Spinal cord (tissue), 10 donors: ENCODE results near the gene ZFAND6. TPM values are rescaled to one million over a fixed set of nuclear protein-coding genes. Genes with fewer than 3 reads are reported as not detected.
A peak's percentile ranks its signal among the peaks of the same experiment; 100 is the strongest.

Experiments
- DNase-seq, 6 donors: peaks; one replicate each; pipeline versions ENCODE4 v3.0.0 to v3.0.0-alpha.2; 2013 to 2015; ENCODE audit warnings: low spot score in 6 of 6, low read depth in 4 of 6
- H3K27ac ChIP-seq: one replicate; pipeline ENCODE4 v1.5.1; 2013; ENCODE audit warnings: low read depth, low read length, control low read depth
- H3K27me3 ChIP-seq: one replicate; pipeline ENCODE4 v1.6.1; 2013; ENCODE audit warnings: low read length; ENCODE audit not compliant: control insufficient read depth, insufficient read depth
- H3K36me3 ChIP-seq: one replicate; pipeline ENCODE4 v1.6.1; 2013; ENCODE audit warnings: low read length; ENCODE audit not compliant: control insufficient read depth, insufficient read depth
- H3K4me1 ChIP-seq: one replicate; pipeline ENCODE4 v1.6.1; 2013; ENCODE audit warnings: low read length; ENCODE audit not compliant: control insufficient read depth, insufficient read depth
- H3K4me3 ChIP-seq: one replicate; pipeline ENCODE4 v1.5.1; 2013; ENCODE audit warnings: low read depth, low read length, control low read depth
- H3K9me3 ChIP-seq: one replicate; pipeline ENCODE4 v1.6.1; 2013; ENCODE audit warnings: low read length; ENCODE audit not compliant: control insufficient read depth, insufficient read depth
- WGBS: methylation state at CpG from one replicate; pipeline ENCODE4 v1.1.5; 2013; ENCODE audit warnings: missing lambda C conversion rate; ENCODE audit not compliant: insufficient coverage; 5-methylcytosine and 5-hydroxymethylcytosine counted together
- polyA plus RNA-seq, 2 donors: library from polyadenylated mRNA; unstranded; fragments of 120-200 nt; gene quantifications; one replicate each; pipeline ENCODE4 v1.2.1, GENCODE V29; 2013; ENCODE audit not compliant: insufficient read length in 2 of 2
- total RNA-seq, 2 donors: library from RNA; depleted of rRNA in 1 of 2; stranded (reverse); fragments of 120-200 nt in 1 of 2; fragments of >200 nt in 1 of 2; gene quantifications; one replicate each; pipeline versions ENCODE4 v1.2.3 to v1.2.4, GENCODE V29; 2013 to 2014
- donor health status: healthy.

Gene ZFAND6
- total and polyA plus RNA-seq, 4 donors: 102 to 196 (median 128) TPM

GRCh38 chr15:80176443-80176842 is 117.0 kb downstream of the ZFAND6 start:
- H3K27ac ChIP-seq: no peak overlapping the region
- H3K27me3 ChIP-seq: no peaks in the 10 kb centered on the region
- H3K4me3 ChIP-seq: no peak overlapping the region
- H3K36me3 ChIP-seq: peaks cover 55% of the 10 kb centered on the region
- H3K4me1 ChIP-seq: peaks cover 7% of the 10 kb centered on the region
- 80% methylated on average over 6 of the region's 6 CpGs for WGBS
- no peaks in the 10 kb centered on the region for H3K9me3 ChIP-seq
- no peak for DNase-seq

GRCh38 chr15:80177156-80177555 is 117.7 kb downstream of the ZFAND6 start:
- WGBS: 100% methylated on average over 1 of the region's 2 CpGs
- Histone ChIP-seq H3K36me3 (peaks cover 50% of the 10 kb centered on the region), H3K4me3 (no peak overlapping the region), H3K9me3 (no peaks in the 10 kb centered on the region), H3K27me3 (no peaks in the 10 kb centered on the region), H3K4me1 (peaks cover 7% of the 10 kb centered on the region), H3K27ac (no peak overlapping the region)
- no peak for DNase-seq

GRCh38 chr15:80179025-80179759 is 119.7 kb downstream of the ZFAND6 start:
- Histone ChIP-seq H3K27me3 (no peaks in the 10 kb centered on the region), H3K4me1 (peaks cover 10% of the 10 kb centered on the region), H3K9me3 (no peaks in the 10 kb centered on the region), H3K4me3 (no peak overlapping the region), H3K27ac (no peak overlapping the region), H3K36me3 (peaks cover 40% of the 10 kb centered on the region)
- DNase-seq: no peak
- WGBS: 94% methylated on average over 14 of the region's 17 CpGs

DNA sequence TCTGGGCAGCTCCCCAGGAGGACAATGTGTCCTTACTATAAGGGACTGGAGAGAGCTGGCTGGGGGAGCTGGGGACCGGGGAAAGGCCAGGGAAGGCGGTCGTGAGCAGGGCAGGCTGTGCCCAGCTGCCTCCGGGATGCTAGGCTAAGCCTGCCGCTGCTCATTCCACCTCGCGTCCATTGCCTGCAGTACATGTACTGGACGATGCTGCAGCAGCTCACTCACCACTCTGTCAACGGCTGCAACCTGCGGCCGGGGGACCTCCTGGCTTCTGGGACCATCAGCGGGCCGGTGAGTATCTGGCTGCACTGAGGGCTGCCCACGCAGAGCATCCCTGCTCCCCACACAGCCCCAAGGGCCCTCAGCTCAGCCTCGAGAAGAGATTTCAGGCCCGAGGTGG is 120.5 kb downstream of the ZFAND6 start:
- H3K27me3 ChIP-seq: no peaks in the 10 kb centered on the region
- H3K4me1 ChIP-seq: peaks cover 10% of the 10 kb centered on the region
- WGBS: 83% methylated on average over 13 of the region's 16 CpGs
- H3K27ac ChIP-seq: no peak overlapping the region
- peaks cover 34% of the 10 kb centered on the region for H3K36me3 ChIP-seq
- no peak for DNase-seq
- H3K9me3 ChIP-seq: no peaks in the 10 kb centered on the region
- H3K4me3 ChIP-seq: no peak overlapping the region

DNA sequence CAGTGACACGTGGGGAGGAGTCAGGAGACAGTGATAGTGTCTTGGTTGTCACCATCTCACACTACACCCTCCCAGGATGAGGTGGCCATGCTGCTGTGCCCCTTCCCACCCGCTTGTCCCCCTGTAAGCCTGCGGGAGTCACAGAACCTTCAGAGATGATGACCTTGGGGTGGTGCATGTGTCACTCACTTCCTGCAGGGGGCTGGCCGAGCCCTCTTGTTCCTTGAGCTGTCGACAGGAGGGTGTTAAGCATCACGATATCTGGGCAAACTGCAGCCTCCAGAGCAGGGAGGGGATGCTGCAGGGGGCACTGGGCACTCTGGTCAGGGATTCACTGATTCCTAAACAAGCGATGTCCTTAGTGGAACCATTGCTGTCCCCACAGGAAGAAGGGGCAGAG is 121.0 kb downstream of the ZFAND6 start:
- peaks cover 29% of the 10 kb centered on the region for H3K36me3 ChIP-seq
- H3K27ac ChIP-seq: no peak overlapping the region
- no peak for DNase-seq
- no peaks in the 10 kb centered on the region for H3K27me3 ChIP-seq
- H3K9me3 ChIP-seq: no peaks in the 10 kb centered on the region
- 74% methylated on average over 6 of the region's 7 CpGs for whole genome bisulfite sequencing
- H3K4me3 ChIP-seq: no peak overlapping the region
- peaks cover 10% of the 10 kb centered on the region for H3K4me1 ChIP-seq

DNA sequence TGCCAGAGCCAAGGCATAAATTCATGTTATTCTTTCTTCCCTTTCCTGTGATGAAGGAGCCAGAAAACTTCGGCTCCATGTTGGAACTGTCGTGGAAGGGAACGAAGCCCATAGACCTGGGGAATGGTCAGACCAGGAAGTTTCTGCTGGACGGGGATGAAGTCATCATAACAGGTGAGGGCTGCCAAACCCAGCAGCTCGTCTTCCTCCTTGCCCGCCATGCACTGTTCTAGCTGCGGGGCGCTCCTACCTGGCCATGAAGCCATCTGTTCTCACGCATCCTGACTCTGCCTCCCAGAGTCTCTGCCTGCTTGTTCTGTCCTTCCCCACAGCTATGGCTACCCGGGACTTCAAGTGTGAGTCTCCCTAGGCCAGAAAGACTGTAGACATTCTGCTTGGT is 121.5 kb downstream of the ZFAND6 start:
- Histone ChIP-seq H3K4me1 (peaks cover 10% of the 10 kb centered on the region), H3K36me3 (peaks cover 27% of the 10 kb centered on the region), H3K4me3 (no peak overlapping the region), H3K27me3 (no peaks in the 10 kb centered on the region), H3K27ac (no peak overlapping the region), H3K9me3 (no peaks in the 10 kb centered on the region)
- WGBS: 95% methylated on average over 10 of the region's 10 CpGs
- DNase-seq: no peak

- Histone ChIP-seq H3K4me1 (peaks cover 10% of the 10 kb centered on the region), H3K27ac (no peak overlapping the region), H3K9me3 (no peaks in the 10 kb centered on the region), H3K4me3 (no peak overlapping the region), H3K36me3 (peaks cover 28% of the 10 kb centered on the region), H3K27me3 (no peaks in the 10 kb centered on the region)
- DNase-seq: peak in 3 of 6 donors; percentile 20 to 95 (median 43)
- 44% methylated on average over 5 of the region's 5 CpGs for WGBS
Measured at GRCh38 chr15:80182611-80183261, 123.3 kb downstream of the ZFAND6 start.

DNA sequence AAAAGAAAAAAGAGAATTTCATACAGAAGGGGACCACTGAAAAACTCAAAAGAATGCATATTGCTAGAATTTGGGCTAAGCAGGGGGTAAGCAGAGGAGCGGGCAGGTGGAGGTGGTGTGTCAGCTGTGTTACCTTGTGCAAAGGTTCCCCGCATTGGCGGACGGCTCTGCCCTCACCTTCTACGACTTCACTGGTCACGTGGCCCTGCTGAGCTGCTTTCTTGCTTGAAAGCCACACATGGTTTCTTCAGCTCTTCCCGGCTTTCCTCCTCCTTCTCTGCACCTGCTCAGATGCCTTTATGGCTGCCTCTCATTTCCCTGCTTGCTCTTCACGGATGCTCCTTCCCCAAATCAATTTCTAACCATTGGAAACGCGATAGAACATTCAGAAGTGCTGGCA is 123.8 kb downstream of the ZFAND6 start:
- peaks cover 28% of the 10 kb centered on the region for H3K36me3 ChIP-seq

GRCh38 chr15:80183886-80184285 is 124.4 kb downstream of the ZFAND6 start:
- no peak overlapping the region for H3K4me3 ChIP-seq
- peak in 3 of 6 donors; percentile 39 to 83 (median 50) for DNase-seq
- no peaks in the 10 kb centered on the region for H3K27me3 ChIP-seq
- H3K4me1 ChIP-seq: peaks cover 10% of the 10 kb centered on the region
- H3K9me3 ChIP-seq: no peaks in the 10 kb centered on the region
- WGBS: 71% methylated on average over 2 of the region's 6 CpGs
- peaks cover 28% of the 10 kb centered on the region for H3K36me3 ChIP-seq
- no peak overlapping the region for H3K27ac ChIP-seq

More for the DNA sequence above, 123.8 kb downstream of the ZFAND6 start:
- no peaks in the 10 kb centered on the region for H3K9me3 ChIP-seq
- H3K27me3 ChIP-seq: no peaks in the 10 kb centered on the region
- peak in 2 of 6 donors; percentile 4 to 50 for DNase-seq
- WGBS: 88% methylated on average over 10 of the region's 10 CpGs
- no peak overlapping the region for H3K4me3 ChIP-seq
- peaks cover 10% of the 10 kb centered on the region for H3K4me1 ChIP-seq
- H3K27ac ChIP-seq: no peak overlapping the region

GRCh38 chr15:80184554-80184953 is 125.1 kb downstream of the ZFAND6 start:
- H3K4me3 ChIP-seq: no peak overlapping the region
- H3K9me3 ChIP-seq: no peaks in the 10 kb centered on the region
- H3K36me3 ChIP-seq: peaks cover 25% of the 10 kb centered on the region
- WGBS: 82% methylated on average over 7 of the region's 7 CpGs
- DNase-seq: peak in 1 of 6 donors; percentile 5
- no peaks in the 10 kb centered on the region for H3K27me3 ChIP-seq
- H3K4me1 ChIP-seq: peaks cover 16% of the 10 kb centered on the region
- H3K27ac ChIP-seq: no peak overlapping the region
